ENCODE results near the gene ASTL.

ASTL gene

DNA sequence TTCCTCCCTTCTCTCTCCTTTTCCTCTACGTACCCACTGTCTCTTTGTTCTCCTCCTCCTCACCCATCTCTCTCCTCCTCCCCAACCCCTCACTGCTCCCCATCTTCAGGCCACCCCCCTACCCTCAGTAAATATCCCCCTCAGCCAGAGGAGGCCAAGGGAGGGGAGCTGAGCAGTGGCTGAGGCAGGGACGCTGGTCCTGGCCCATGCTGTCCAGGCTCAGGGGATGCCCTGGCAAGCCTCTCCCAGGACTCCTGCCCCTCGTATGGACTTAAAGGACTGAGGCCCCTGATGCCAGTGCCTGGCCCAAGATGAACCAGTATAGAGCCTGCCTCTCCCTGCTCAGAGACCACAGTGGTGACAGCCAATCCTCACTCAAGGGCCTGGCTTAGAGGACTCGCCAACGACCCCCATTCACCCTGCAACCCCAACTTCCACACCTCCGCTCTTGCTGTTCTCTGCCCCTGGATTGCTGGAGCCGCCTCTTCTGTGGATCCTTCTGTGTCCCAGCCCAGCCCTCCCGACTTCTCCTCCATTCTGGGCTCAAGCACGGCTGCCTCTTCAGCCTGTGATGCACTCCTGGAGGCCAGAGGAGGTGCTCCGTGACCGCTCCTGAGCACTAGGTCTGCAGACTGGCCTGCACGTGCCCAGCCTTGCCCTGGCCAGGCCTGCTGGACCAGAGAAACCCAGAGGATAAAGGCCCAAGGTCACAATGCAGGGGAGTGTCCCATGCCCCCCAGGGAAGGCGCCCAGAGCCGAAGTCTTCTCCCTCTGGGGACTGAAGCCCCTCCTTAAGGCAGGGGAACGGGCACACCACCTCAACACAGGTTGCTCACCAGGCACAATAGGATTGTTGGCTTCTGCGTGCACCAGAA lies 16.4 kb upstream of the ASTL start:
- DNase-seq (ENCODE audit: low read depth), result no peak
- no peak for TF ChIP-seq CTCF (IDR thresholded peaks at IDR 0.05; ENCODE audit: insufficient read depth, low read depth, low read length, missing control alignments)
- H3K4me3 ChIP-seq (ENCODE audit: low read length), result no peak overlapping the region

DNA sequence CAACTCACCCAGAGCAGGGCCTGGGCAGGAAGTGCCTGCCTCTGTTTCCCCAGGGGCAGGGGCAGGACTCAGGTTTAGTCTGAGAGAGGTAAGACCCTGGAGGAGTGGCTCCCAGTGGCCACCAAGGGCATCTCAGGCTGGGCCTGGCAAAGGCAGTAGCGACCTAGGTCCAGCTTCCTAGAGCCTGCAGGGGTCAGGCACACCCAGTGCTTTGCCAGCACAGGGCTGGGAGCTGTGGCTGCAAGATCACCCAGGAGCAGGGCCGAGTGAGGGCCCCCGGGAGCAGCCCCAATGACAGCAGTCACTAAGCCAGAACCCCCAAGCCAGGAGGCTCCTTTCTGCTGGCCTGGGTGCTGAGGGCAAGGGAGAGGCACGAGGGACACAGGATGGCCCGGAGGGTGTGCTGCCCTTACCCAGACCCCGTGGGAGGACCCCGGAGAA lies 15.7 kb upstream of the ASTL start:
- no peak for DNase-seq (ENCODE audit: low read depth)
- no peak overlapping the region for H3K4me3 ChIP-seq (ENCODE audit: low read length)
- TF ChIP-seq CTCF (IDR thresholded peaks at IDR 0.05; ENCODE audit: insufficient read depth, low read depth, low read length, missing control alignments), result no peak

GRCh38 chr2:96153291-96153713 lies 15.0 kb upstream of the ASTL start:
- TF ChIP-seq CTCF (IDR thresholded peaks at IDR 0.05; ENCODE audit: insufficient read depth, low read depth, low read length, missing control alignments), result no peak
- no peak overlapping the region for H3K4me3 ChIP-seq (ENCODE audit: low read length)

GRCh38 chr2:96152304-96153161 lies 14.2 kb upstream of the ASTL start:
- no peak for TF ChIP-seq CTCF (IDR thresholded peaks at IDR 0.05; ENCODE audit: insufficient read depth, low read depth, low read length, missing control alignments)
- DNase-seq (ENCODE audit: low read depth), result no peak
- H3K4me3 ChIP-seq (ENCODE audit: low read length), result no peak overlapping the region

More at GRCh38 chr2:96153291-96153713, 15.0 kb upstream of the ASTL start:
- DNase-seq (ENCODE audit: low read depth), result no peak

DNA sequence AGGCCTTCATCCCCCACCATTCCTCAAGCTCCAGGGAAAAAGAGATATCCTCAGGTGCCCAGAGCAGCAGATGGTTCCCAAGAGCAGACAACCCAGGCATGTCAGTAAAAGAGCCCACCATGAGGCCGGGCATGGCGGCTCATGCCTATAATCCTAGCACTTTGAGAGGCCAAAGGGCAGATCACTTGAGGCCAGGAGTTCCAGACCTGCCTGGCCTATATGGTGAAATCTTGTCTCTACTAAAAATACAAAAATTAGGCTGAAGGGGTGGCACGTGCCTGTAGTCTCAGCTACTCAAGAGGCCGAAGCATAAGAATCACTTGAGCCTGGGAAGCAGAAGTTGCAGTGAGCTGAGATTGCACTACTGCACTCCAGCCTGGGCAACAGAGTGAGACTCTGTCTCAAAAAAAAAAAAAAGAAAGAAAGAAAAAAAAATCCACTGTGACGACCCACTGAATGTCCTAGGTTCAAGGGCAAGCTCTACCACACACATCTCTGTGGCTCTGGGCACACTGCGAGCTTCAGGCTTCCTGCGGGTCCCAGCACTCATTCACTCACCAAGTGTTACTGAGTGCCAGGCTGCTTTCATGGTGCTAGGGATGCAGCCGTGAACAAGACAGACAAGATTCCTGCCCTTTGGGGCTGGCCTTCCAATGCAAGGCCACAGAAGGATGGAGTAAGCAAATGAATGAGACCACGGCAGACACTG lies 13.4 kb upstream of the ASTL start:
- TF ChIP-seq CTCF (IDR thresholded peaks at IDR 0.05; ENCODE audit: insufficient read depth, low read depth, low read length, missing control alignments), result no peak
- H3K4me3 ChIP-seq (ENCODE audit: low read length), result no peak overlapping the region
- no peak for DNase-seq (ENCODE audit: low read depth)

- no peak overlapping the region for H3K4me3 ChIP-seq (ENCODE audit: low read length)
- no peak for DNase-seq (ENCODE audit: low read depth)
- no peak for TF ChIP-seq CTCF (IDR thresholded peaks at IDR 0.05; ENCODE audit: insufficient read depth, low read depth, low read length, missing control alignments)
Measured at GRCh38 chr2:96150791-96151594, 12.7 kb upstream of the ASTL start.
